ENCODE results near the gene FBXW2.

The FBXW2 gene

DNA sequence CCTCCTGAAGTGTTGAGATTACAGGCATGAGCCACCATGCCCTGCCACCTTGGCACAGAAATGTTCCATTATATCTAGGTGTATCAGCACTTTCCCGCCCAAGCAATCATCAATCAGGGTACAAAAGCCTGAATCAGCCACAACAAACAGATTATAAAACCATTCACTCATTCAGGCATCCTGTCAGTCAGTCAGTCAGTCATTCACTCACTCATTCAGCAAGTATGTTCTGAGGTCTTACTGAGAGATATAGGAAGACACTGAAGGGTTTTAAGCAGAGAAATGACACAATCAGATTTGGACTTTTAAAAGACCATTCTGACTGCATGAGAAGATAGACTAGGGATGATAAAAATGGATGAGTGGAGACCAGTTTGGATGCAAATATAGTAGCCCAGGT, 36.4 kb upstream of the FBXW2 start:
- TF ChIP-seq YY1 (IDR thresholded peaks at IDR 0.05; ENCODE audit: low read depth) (no peak), NFIC (IDR thresholded peaks at IDR 0.05) (no peak), TEAD4 (IDR thresholded peaks at IDR 0.05) (no peak), EGR1 (IDR thresholded peaks at IDR 0.05) (no peak), ZBTB7A (IDR thresholded peaks at IDR 0.05; ENCODE audit: low read depth) (no peak), CREB1 (IDR thresholded peaks at IDR 0.05; ENCODE audit: low read depth) (no peak), USF1 (IDR thresholded peaks at IDR 0.05) (no peak), RAD21 (IDR thresholded peaks at IDR 0.05; ENCODE audit: low read depth) (no peak), EP300 (IDR thresholded peaks at IDR 0.05; ENCODE audit: borderline replicate concordance) (no peak), FOXM1 (IDR thresholded peaks at IDR 0.05; ENCODE audit: borderline replicate concordance, low read depth) (no peak), TAF1 (IDR thresholded peaks at IDR 0.05; ENCODE audit: low read depth) (no peak), TCF12 (IDR thresholded peaks at IDR 0.05; ENCODE audit: low read depth) (no peak), MAX (IDR thresholded peaks at IDR 0.05) (no peak), CEBPB (IDR thresholded peaks at IDR 0.05) (no peak)
- TF ChIP-seq, protein P1, sequence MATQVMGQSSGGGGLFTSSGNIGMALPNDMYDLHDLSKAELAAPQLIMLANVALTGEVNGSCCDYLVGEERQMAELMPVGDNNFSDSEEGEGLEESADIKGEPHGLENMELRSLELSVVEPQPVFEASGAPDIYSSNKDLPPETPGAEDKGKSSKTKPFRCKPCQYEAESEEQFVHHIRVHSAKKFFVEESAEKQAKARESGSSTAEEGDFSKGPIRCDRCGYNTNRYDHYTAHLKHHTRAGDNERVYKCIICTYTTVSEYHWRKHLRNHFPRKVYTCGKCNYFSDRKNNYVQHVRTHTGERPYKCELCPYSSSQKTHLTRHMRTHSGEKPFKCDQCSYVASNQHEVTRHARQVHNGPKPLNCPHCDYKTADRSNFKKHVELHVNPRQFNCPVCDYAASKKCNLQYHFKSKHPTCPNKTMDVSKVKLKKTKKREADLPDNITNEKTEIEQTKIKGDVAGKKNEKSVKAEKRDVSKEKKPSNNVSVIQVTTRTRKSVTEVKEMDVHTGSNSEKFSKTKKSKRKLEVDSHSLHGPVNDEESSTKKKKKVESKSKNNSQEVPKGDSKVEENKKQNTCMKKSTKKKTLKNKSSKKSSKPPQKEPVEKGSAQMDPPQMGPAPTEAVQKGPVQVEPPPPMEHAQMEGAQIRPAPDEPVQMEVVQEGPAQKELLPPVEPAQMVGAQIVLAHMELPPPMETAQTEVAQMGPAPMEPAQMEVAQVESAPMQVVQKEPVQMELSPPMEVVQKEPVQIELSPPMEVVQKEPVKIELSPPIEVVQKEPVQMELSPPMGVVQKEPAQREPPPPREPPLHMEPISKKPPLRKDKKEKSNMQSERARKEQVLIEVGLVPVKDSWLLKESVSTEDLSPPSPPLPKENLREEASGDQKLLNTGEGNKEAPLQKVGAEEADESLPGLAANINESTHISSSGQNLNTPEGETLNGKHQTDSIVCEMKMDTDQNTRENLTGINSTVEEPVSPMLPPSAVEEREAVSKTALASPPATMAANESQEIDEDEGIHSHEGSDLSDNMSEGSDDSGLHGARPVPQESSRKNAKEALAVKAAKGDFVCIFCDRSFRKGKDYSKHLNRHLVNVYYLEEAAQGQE (IDR thresholded peaks at IDR 0.05; ENCODE audit: low read depth): no peak

DNA sequence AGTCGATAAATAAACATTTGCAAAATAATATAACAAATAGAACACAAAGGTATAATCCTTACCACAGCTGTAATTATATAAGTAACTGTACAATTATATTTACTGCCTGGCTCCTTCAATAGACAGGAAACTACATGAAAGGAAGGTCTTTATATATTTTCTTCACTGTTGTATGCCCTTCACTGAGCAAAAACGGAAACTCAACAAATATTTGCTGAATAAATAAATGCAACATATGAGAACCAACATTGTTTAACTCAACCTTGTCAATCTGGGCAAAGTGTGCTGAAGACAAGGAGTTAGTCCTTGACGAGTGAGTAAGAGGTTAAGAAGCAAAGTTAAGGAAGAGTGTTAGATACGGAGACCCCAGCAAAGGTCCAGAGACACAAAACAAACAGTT, 26.9 kb upstream of the FBXW2 start:
- TF ChIP-seq YY1 (IDR thresholded peaks at IDR 0.05; ENCODE audit: low read depth) (no peak), TAF1 (IDR thresholded peaks at IDR 0.05; ENCODE audit: low read depth) (no peak), CREB1 (IDR thresholded peaks at IDR 0.05; ENCODE audit: low read depth) (no peak), TEAD4 (IDR thresholded peaks at IDR 0.05) (no peak), EGR1 (IDR thresholded peaks at IDR 0.05) (no peak), RAD21 (IDR thresholded peaks at IDR 0.05; ENCODE audit: low read depth) (no peak), TCF12 (IDR thresholded peaks at IDR 0.05; ENCODE audit: low read depth) (no peak), ZBTB7A (IDR thresholded peaks at IDR 0.05; ENCODE audit: low read depth) (no peak), USF1 (IDR thresholded peaks at IDR 0.05) (no peak), EP300 (IDR thresholded peaks at IDR 0.05; ENCODE audit: borderline replicate concordance) (no peak), CEBPB (IDR thresholded peaks at IDR 0.05) (no peak), NFIC (IDR thresholded peaks at IDR 0.05) (no peak), MAX (IDR thresholded peaks at IDR 0.05) (no peak), FOXM1 (IDR thresholded peaks at IDR 0.05; ENCODE audit: borderline replicate concordance, low read depth) (no peak)
- TF ChIP-seq, protein P1 (IDR thresholded peaks at IDR 0.05; ENCODE audit: low read depth): no peak

GRCh38 chr9:120818595-120818994, 25.4 kb upstream of the FBXW2 start:
- TF ChIP-seq CREB1 (IDR thresholded peaks at IDR 0.05; ENCODE audit: low read depth) (no peak), ZBTB7A (IDR thresholded peaks at IDR 0.05; ENCODE audit: low read depth) (no peak), YY1 (IDR thresholded peaks at IDR 0.05; ENCODE audit: low read depth) (no peak), FOXM1 (IDR thresholded peaks at IDR 0.05; ENCODE audit: borderline replicate concordance, low read depth) (no peak), TCF12 (IDR thresholded peaks at IDR 0.05; ENCODE audit: low read depth) (no peak), CEBPB (IDR thresholded peaks at IDR 0.05) (no peak), USF1 (IDR thresholded peaks at IDR 0.05) (no peak), EGR1 (IDR thresholded peaks at IDR 0.05) (no peak), EP300 (IDR thresholded peaks at IDR 0.05; ENCODE audit: borderline replicate concordance) (no peak), NFIC (IDR thresholded peaks at IDR 0.05) (no peak), TEAD4 (IDR thresholded peaks at IDR 0.05) (no peak), TAF1 (IDR thresholded peaks at IDR 0.05; ENCODE audit: low read depth) (no peak), RAD21 (IDR thresholded peaks at IDR 0.05; ENCODE audit: low read depth) (no peak), MAX (IDR thresholded peaks at IDR 0.05) (no peak)
- TF ChIP-seq, protein P1 (IDR thresholded peaks at IDR 0.05; ENCODE audit: low read depth): no peak
